Suprapubic skin (tissue), 3 donors: ENCODE measurements around the gene MDGA2.

Experiments
- CTCF ChIP-seq, 2 donors: fragments of 200-600 bp in 1 of 2; fragments of 450-650 bp in 1 of 2; sonication (generic) in 1 of 2; IDR thresholded peaks; one replicate each; pipeline ENCODE4 v1.5.1; 2016 to 2019; ENCODE audit warnings: antibody characterized with exemption in 2 of 2, mild to moderate bottlenecking in 1 of 2, moderate library complexity in 1 of 2
- EP300 ChIP-seq: sonication (generic); formaldehyde crosslinking; IDR thresholded peaks from one replicate; pipeline ENCODE4 v1.6.1; 2017; ENCODE audit warnings: antibody characterized with exemption
- POLR2A ChIP-seq, 2 donors: fragments of 450-650 bp; IDR thresholded peaks; one replicate each; pipeline ENCODE4 v1.6.1; 2017; ENCODE audit warnings: antibody characterized with exemption in 2 of 2, mild to moderate bottlenecking in 2 of 2, moderate library complexity in 2 of 2

GRCh38 chr14:47509957-47510356 is 165.4 kb downstream of the MDGA2 start:
- TF ChIP-seq CTCF (IDR thresholded peaks at IDR 0.05) = no peak
- no peak for TF ChIP-seq POLR2A (IDR thresholded peaks at IDR 0.05)
- TF ChIP-seq EP300 = no peak
